Neural cell (in vitro differentiated cells): ENCODE data around the gene CD48. TPM values are rescaled to one million over a fixed set of nuclear protein-coding genes. Genes with fewer than 3 reads are reported as not detected.
"Not testable (repeated sequence)": the region's sequence is repeated elsewhere in the genome, so short reads cannot be mapped to it uniquely, and the experiment has no call there.

Experiments used
- H2AFZ ChIP-seq: fragments of 200-600, 300-800 bp; sonication (generic), shearing (Covaris generic); 2 replicates; pipeline ENCODE4 v1.6.0; 2014; ENCODE audit warnings: low read depth, mild to moderate bottlenecking, antibody characterized with exemption, low read length, moderate library complexity
- H3F3A ChIP-seq: fragments of 200-600 bp; shearing (Covaris generic); 2 replicates; pipeline ENCODE4 v1.6.1; 2016; ENCODE audit warnings: mild to moderate bottlenecking, moderate library complexity, mixed read lengths, antibody characterized with exemption, low read length; ENCODE audit not compliant: insufficient read depth, poor library complexity, severe bottlenecking
- H3K27ac ChIP-seq: fragments of 200-600, 300-800 bp; sonication (generic), shearing (Covaris generic); 2 replicates; pipeline ENCODE4 v1.5.1; 2014; ENCODE audit warnings: mild to moderate bottlenecking, low read length, moderate library complexity
- H3K27me3 ChIP-seq: fragments of 300-800, 200-600 bp; sonication (generic), shearing (Covaris generic); 2 replicates; pipeline ENCODE4 v1.6.0; 2014; ENCODE audit warnings: mild to moderate bottlenecking, low read depth, low read length, moderate library complexity; ENCODE audit not compliant: insufficient read depth
- H3K36me3 ChIP-seq: fragments of 300-800, 200-600 bp; sonication (generic), shearing (Covaris generic); 2 replicates; pipeline ENCODE4 v1.5.1; 2014; ENCODE audit warnings: mild to moderate bottlenecking, antibody characterized with exemption, low read length, moderate library complexity; ENCODE audit not compliant: insufficient read depth
- H3K4me2 ChIP-seq: fragments of 300-800, 200-600 bp; sonication (generic), shearing (Covaris generic); 2 replicates; pipeline ENCODE4 v1.6.0; 2014; ENCODE audit warnings: mild to moderate bottlenecking, low read length
- H3K4me3 ChIP-seq: fragments of 300-800, 200-600 bp; sonication (generic), shearing (Covaris generic); 2 replicates; pipeline ENCODE4 v1.5.1; 2014; ENCODE audit warnings: mild to moderate bottlenecking, low read length, moderate library complexity
- H3K79me2 ChIP-seq: fragments of 200-600 bp; shearing (Covaris generic); replicated peaks from 2 replicates; pipeline ENCODE4 v1.6.0; 2014; ENCODE audit warnings: mild to moderate bottlenecking, low read length, moderate library complexity; ENCODE audit not compliant: insufficient read depth
- H3K9ac ChIP-seq: fragments of 300-800, 200-600 bp; sonication (generic), shearing (Covaris generic); 2 replicates; pipeline ENCODE4 v1.6.1; 2016; ENCODE audit warnings: mild to moderate bottlenecking, low read length, mixed read lengths
- H3K9me2 ChIP-seq: fragments of 200-600 bp; shearing (Covaris generic); 2 replicates; pipeline ENCODE4 v1.6.1; 2016; ENCODE audit warnings: mild to moderate bottlenecking, low read length, mixed read lengths; ENCODE audit not compliant: insufficient read depth
- H3K9me3 ChIP-seq: fragments of 200-600, 300-800 bp; sonication (generic), shearing (Covaris generic); 2 replicates; pipeline ENCODE4 v1.6.1; 2016; ENCODE audit warnings: mild to moderate bottlenecking, mixed run types, low read length, moderate library complexity, mixed read lengths
- H4K20me1 ChIP-seq: fragments of 200-600 bp; shearing (Covaris generic); 2 replicates; pipeline ENCODE4 v1.6.1; 2016; ENCODE audit warnings: mild to moderate bottlenecking, mixed run types; ENCODE audit not compliant: insufficient read depth
- CTCF ChIP-seq: fragments of 450-650 bp; IDR thresholded peaks from 2 replicates; pipeline ENCODE4 v1.5.1; 2014; ENCODE audit warnings: antibody characterized with exemption, mild to moderate bottlenecking, moderate library complexity; ENCODE audit not compliant: poor library complexity, severe bottlenecking
- EP300 ChIP-seq: fragments of 450-650 bp; conservative IDR thresholded peaks from 2 replicates; pipeline ENCODE4 v1.6.1; 2014; ENCODE audit warnings: antibody characterized with exemption, mild to moderate bottlenecking, moderate library complexity; ENCODE audit not compliant: poor library complexity, severe bottlenecking
- EZH2 ChIP-seq: fragments of 200-600, 300-800 bp; shearing (Covaris generic), sonication (generic); IDR thresholded peaks from 2 replicates; pipeline ENCODE4 v1.6.1; 2014; ENCODE audit warnings: antibody characterized with exemption, low read length, borderline replicate concordance, mild to moderate bottlenecking; ENCODE audit not compliant: insufficient read depth, poor library complexity, severe bottlenecking
- MXI1 ChIP-seq: fragments of 450-650 bp; conservative IDR thresholded peaks from 2 replicates; pipeline ENCODE4 v1.6.1; 2014; ENCODE audit warnings: antibody characterized with exemption, mild to moderate bottlenecking; ENCODE audit not compliant: poor library complexity, severe bottlenecking
- POLR2AphosphoS5 ChIP-seq: IDR thresholded peaks from 2 replicates; pipeline ENCODE4 v1.6.1; 2012
- RAD21 ChIP-seq: fragments of 450-650 bp; conservative IDR thresholded peaks from 2 replicates; pipeline ENCODE4 v1.6.1; 2014; ENCODE audit warnings: antibody characterized with exemption, mild to moderate bottlenecking, moderate library complexity
- REST ChIP-seq: IDR thresholded peaks from 2 replicates; pipeline ENCODE4 v1.6.1; 2012; ENCODE audit warnings: borderline replicate concordance
- SMC3 ChIP-seq: fragments of 450-650 bp; conservative IDR thresholded peaks from 2 replicates; pipeline ENCODE4 v1.6.1; 2014; ENCODE audit warnings: antibody characterized with exemption, mild to moderate bottlenecking, moderate library complexity; ENCODE audit not compliant: poor library complexity
- TAF1 ChIP-seq: IDR thresholded peaks from 2 replicates; pipeline ENCODE4 v1.6.1; 2012; ENCODE audit warnings: low read depth
- polyA plus RNA-seq: library from polyadenylated mRNA; depleted of rRNA; stranded (reverse); fragments of >200 nt; gene quantifications from 2 replicates; pipeline ENCODE4 v1.2.3, GENCODE V29; 2014

The CD48 gene
- polyA plus RNA-seq, 1 donor from 2014 or later = not detected

GRCh38 chr1:160717306-160717705, 5.7 kb upstream of the CD48 start:
- no peaks in the 10 kb centered on the region for H3K9me3 ChIP-seq

GRCh38 chr1:160716013-160716412, 4.4 kb upstream of the CD48 start:
- Histone ChIP-seq H3K36me3 (no peaks in the 10 kb centered on the region), H3K27me3 (no peaks in the 10 kb centered on the region), H3K9me2 (no peaks in the 10 kb centered on the region), H3K79me2 (no peaks in the 10 kb centered on the region), H3K4me3 (no peak overlapping the region), H3K9ac (no peak overlapping the region), H3K4me2 (no peak overlapping the region), H4K20me1 (no peaks in the 10 kb centered on the region), H3K9me3 (no peaks in the 10 kb centered on the region), H3K27ac (no peak overlapping the region), H3F3A (no peaks in the 10 kb centered on the region), H2AFZ (no peak overlapping the region)
- TF ChIP-seq EP300 (no peak), EZH2 (no peak), SMC3 (no peak), CTCF (no peak), MXI1 (no peak), POLR2AphosphoS5 (no peak), REST (no peak), RAD21 (no peak), TAF1 (no peak)

More at GRCh38 chr1:160717306-160717705, 5.7 kb upstream of the CD48 start:
- Histone ChIP-seq H4K20me1 (no peaks in the 10 kb centered on the region), H3F3A (no peaks in the 10 kb centered on the region), H2AFZ (no peak overlapping the region), H3K9me2 (no peaks in the 10 kb centered on the region), H3K79me2 (no peaks in the 10 kb centered on the region), H3K9ac (no peak overlapping the region), H3K27me3 (no peaks in the 10 kb centered on the region), H3K27ac (no peak overlapping the region), H3K36me3 (no peaks in the 10 kb centered on the region), H3K4me3 (no peak overlapping the region), H3K4me2 (no peak overlapping the region)
- TF ChIP-seq MXI1 (no peak), CTCF (no peak), TAF1 (no peak)

- H3F3A ChIP-seq, H4K20me1 ChIP-seq, H3K27me3 ChIP-seq, H3K79me2 ChIP-seq, H3K9me2 ChIP-seq, H3K27ac ChIP-seq, H3K4me3 ChIP-seq, H3K9ac ChIP-seq, H2AFZ ChIP-seq, H3K9me3 ChIP-seq, H3K4me2 ChIP-seq, H3K36me3 ChIP-seq: not testable (repeated sequence)
Measured at GRCh38 chr1:160714034-160714648, 2.5 kb upstream of the CD48 start.
